Measurements from ENCODE around the gene GUCA1A. TPM values are rescaled to one million over a fixed set of nuclear protein-coding genes. Genes with fewer than 3 reads are reported as not detected.

Gene GUCA1A
- total RNA-seq, 1 experiment from 2014 or later = not detected

DNA sequence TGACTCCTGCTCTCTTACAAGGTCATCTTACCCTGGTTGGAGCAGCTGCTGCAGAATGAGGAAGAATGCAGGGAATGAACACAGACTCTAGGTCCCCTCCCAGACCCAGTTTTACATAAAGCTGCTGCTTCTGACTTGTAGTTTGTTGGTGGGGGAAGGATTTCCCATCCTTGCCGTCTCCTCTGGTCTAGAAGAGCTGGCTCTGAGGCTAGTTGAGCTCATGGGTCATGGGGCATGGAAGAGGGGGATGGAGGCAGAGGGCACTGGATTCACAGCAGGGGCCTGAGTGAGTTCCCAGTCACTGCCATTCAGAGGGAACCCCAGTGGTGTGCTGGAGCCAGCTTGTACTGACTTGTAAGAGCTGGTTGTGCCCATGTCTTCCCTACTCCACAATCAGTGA is 9.2 kb upstream of the GUCA1A start:
- BruUV-seq (replicated peaks) = no TSS peak
- POLR2A ChIA-PET = interaction anchor here (0.5 kb wide), 1 partner anchor 28 kb away, joined by 3 read pairs; no protein-coding TSS in a partner anchor
- DNase-seq (ENCODE audit: low read depth, low spot score) = no peak
- intact Hi-C loops (cut with micrococcal nuclease) = loop anchor here (10.0 kb wide), 1 partner anchor 379 kb away; the partner anchor contains the start of genes PRICKLE4 and TOMM6
- Histone ChIP-seq H3K4me1 (ENCODE audit: control insufficient read depth in 1 of 2, insufficient read depth in 2 of 2, low read length in 2 of 2) (peaks cover 3 to 13% of the 10 kb centered on the region in 2 experiments; a peak in 3 of 4 replicates), H3K9ac (ENCODE audit: low read length) (no peak overlapping the region), H3K9me2 (ENCODE audit: insufficient read depth) (no peaks in the 10 kb centered on the region), H3K4me3 (replicated peaks in 1 of 2; ENCODE audit: low read depth in 1 of 2, low read length in 2 of 2) (no peak overlapping the region), H3K27me3 (ENCODE audit: insufficient read depth, low read length) (no peaks in the 10 kb centered on the region), H3K79me2 (ENCODE audit: insufficient read depth, low read length) (no peaks in the 10 kb centered on the region), H4K20me1 (ENCODE audit: insufficient read depth) (no peaks in the 10 kb centered on the region), H3K9me3 (ENCODE audit: control insufficient read depth in 1 of 2, insufficient read depth in 1 of 2, low read depth in 1 of 2, low read length in 2 of 2) (no peaks in the 10 kb centered on the region), H3K36me3 (ENCODE audit: control insufficient read depth in 1 of 2, insufficient read depth in 2 of 2, low read length in 2 of 2) (no peaks in the 10 kb centered on the region), H2AFZ (ENCODE audit: low read depth, low read length, poor library complexity, severe bottlenecking) (no peak overlapping the region), H3K4me2 (ENCODE audit: low read length) (no peak overlapping the region), H3K27ac (ENCODE audit: low read depth, low read length) (no peak overlapping the region)
- TF ChIP-seq ZFX (IDR thresholded peaks at IDR 0.05) (no peak), JUND (IDR thresholded peaks at IDR 0.05) (no peak), POLR2AphosphoS5 (IDR thresholded peaks at IDR 0.05; ENCODE audit: low read depth, low read length) (no peak), TCF7L2 (IDR thresholded peaks at IDR 0.05; ENCODE audit: borderline replicate concordance, extremely low read depth, insufficient read depth, insufficient read length) (no peak), RAD21 (IDR thresholded peaks at IDR 0.05; ENCODE audit: low read depth) (no peak), SRF (IDR thresholded peaks at IDR 0.05; ENCODE audit: low read depth) (no peak), CBX3 (IDR thresholded peaks at IDR 0.05; ENCODE audit: low read depth) (no peak), POLR2A (IDR thresholded peaks at IDR 0.05; ENCODE audit: borderline replicate concordance, extremely low read depth, insufficient read depth, insufficient read length) (no peak), ZNF274 (IDR thresholded peaks at IDR 0.05; ENCODE audit: low read depth, low read length) (no peak)
- TF ChIP-seq, protein P1, sequence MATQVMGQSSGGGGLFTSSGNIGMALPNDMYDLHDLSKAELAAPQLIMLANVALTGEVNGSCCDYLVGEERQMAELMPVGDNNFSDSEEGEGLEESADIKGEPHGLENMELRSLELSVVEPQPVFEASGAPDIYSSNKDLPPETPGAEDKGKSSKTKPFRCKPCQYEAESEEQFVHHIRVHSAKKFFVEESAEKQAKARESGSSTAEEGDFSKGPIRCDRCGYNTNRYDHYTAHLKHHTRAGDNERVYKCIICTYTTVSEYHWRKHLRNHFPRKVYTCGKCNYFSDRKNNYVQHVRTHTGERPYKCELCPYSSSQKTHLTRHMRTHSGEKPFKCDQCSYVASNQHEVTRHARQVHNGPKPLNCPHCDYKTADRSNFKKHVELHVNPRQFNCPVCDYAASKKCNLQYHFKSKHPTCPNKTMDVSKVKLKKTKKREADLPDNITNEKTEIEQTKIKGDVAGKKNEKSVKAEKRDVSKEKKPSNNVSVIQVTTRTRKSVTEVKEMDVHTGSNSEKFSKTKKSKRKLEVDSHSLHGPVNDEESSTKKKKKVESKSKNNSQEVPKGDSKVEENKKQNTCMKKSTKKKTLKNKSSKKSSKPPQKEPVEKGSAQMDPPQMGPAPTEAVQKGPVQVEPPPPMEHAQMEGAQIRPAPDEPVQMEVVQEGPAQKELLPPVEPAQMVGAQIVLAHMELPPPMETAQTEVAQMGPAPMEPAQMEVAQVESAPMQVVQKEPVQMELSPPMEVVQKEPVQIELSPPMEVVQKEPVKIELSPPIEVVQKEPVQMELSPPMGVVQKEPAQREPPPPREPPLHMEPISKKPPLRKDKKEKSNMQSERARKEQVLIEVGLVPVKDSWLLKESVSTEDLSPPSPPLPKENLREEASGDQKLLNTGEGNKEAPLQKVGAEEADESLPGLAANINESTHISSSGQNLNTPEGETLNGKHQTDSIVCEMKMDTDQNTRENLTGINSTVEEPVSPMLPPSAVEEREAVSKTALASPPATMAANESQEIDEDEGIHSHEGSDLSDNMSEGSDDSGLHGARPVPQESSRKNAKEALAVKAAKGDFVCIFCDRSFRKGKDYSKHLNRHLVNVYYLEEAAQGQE (IDR thresholded peaks at IDR 0.05; ENCODE audit: low read depth) = no peak
- ATAC-seq = no peak
- RAD21 ChIA-PET (ENCODE audit: low non-redundant PET in 1 of 2, low total read pairs in 2 of 2, uncharacterized antibody in 2 of 2, unreplicated experiment in 2 of 2) = no interaction called here
- CTCF ChIA-PET = no interaction called here
